Adipose tissue (tissue), 3 donors: ENCODE results near the gene HES5. TPM values are rescaled to one million over a fixed set of nuclear protein-coding genes. Genes with fewer than 3 reads are reported as not detected.

Experiments
- H3K27ac ChIP-seq: one replicate; pipeline ENCODE4 v1.5.1; 2013; ENCODE audit warnings: low read depth, low read length
- WGBS, 3 donors: extraction: QIAGEN DNeasy Blood & Tissue Kit; methylation state at CpG; one replicate each; pipeline ENCODE4 v1.1.7; 2013; 5-methylcytosine and 5-hydroxymethylcytosine counted together
- polyA plus RNA-seq, 3 donors: library from polyadenylated mRNA; stranded (reverse); fragments of 200-250 nt; gene quantifications; one replicate each; pipeline ENCODE4 v1.2.3, GENCODE V29; 2013
- donor health status: healthy with polysubstance abuse.
- donor health status: Bipolar disorder and iron deficiency.
- donor health status: healthy.

Gene HES5
- polyA plus RNA-seq, 3 donors = 0.10 to 0.15 TPM; not detected in 1

DNA sequence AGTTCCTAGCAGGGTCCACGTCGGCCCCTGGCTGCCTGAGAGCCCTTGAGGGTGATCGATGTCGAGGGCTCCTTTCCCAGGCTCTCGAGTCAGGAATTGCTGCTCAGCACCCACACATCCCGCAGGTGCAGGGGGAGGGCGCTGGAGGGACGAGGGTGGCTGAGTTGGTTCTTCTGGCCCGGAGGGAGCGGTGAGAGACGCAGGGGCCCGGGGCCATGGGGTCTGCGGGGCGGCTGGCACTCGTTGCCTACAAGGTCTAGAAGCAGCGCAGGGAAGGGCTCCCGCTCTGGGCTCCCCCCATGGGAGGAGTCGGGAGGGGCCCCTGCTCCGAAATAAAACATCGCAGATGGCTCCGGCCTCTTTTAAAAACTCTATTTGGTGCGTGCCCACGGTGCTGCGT is 21.9 kb downstream of the HES5 start:
- H3K27ac ChIP-seq = no peak overlapping the region
- 85 to 91% (median 90%) methylated on average over 24 of the region's 24 CpGs for WGBS, 3 donors

GRCh38 chr1:2507744-2508155 is 22.3 kb downstream of the HES5 start:
- whole genome bisulfite sequencing, 3 donors = 84 to 91% (median 87%) methylated on average over 6 of the region's 6 CpGs
- H3K27ac ChIP-seq = no peak overlapping the region

DNA sequence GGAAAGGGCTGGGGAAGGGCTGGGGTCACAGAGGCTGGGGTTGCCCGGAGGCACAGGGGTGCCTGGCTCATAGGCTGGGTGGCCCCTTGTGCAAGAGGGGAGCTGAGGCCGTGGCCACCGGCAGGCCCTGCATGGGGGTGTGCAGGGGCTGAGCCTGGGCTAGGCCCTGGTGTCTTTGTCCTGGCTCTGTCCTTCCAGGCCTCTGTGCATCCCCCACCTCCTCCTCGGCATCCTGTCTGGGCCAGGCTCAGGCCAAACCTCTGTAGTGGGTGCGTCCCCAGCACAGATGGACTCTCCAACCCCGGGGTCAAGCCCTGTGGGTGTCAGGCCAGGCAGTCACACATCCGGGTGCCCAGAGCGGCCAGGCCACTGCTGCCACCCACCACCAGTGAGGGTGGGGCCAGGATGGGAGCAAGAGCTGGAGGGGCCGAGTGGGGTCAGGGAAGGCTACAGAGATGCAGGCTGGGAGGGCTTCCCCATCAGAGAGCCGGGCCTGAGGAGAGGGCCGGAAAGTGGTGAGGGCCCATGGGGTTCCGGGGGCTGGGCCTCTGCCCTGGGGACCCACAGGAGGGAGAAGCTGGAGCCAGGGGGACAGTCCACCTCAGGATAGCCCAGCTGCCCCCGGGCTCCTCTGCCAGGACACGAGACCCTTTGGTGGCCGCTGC is 23.0 kb downstream of the HES5 start:
- H3K27ac ChIP-seq = no peak overlapping the region
- 54 to 65% (median 61%) methylated on average over 12 to 15 of the region's 15 CpGs for WGBS, 3 donors

GRCh38 chr1:2506007-2506860 is 23.8 kb downstream of the HES5 start:
- H3K27ac ChIP-seq = no peak overlapping the region
- 51 to 59% (median 56%) methylated on average over 30 of the region's 30 CpGs for WGBS, 3 donors

DNA sequence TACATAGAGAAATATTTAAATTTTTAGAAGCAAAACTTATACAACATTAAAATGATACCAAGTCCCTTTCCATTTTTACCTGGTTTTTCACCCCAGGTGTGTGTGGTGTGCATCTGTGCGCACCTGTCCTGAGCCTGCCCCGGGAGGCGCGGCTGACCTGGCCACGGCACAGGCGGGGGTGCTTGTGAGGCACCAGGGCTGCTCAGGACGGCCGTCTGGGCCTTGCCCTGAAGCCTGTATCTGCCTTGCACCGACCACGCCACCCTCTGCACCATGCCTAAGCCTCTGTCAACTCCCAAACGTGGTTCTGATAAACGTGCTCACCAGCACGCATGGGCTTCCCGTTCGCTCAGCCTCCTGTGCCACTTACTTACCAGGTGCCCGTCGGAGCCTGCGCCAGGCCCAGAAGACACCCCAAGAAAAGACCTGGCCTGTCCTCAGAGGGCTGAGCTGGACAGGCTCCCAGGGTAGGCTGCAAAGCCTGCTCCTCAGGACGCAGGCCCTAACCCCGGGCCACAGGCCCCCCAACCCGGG is 24.5 kb downstream of the HES5 start:
- WGBS, 3 donors = 48 to 76% (median 67%) methylated on average over 21 of the region's 21 CpGs
- no peak overlapping the region for H3K27ac ChIP-seq

GRCh38 chr1:2504949-2505272 is 25.2 kb downstream of the HES5 start:
- H3K27ac ChIP-seq = no peak overlapping the region
- WGBS, 3 donors = 41 to 56% (median 41%) methylated on average over 16 to 22 of the region's 22 CpGs

DNA sequence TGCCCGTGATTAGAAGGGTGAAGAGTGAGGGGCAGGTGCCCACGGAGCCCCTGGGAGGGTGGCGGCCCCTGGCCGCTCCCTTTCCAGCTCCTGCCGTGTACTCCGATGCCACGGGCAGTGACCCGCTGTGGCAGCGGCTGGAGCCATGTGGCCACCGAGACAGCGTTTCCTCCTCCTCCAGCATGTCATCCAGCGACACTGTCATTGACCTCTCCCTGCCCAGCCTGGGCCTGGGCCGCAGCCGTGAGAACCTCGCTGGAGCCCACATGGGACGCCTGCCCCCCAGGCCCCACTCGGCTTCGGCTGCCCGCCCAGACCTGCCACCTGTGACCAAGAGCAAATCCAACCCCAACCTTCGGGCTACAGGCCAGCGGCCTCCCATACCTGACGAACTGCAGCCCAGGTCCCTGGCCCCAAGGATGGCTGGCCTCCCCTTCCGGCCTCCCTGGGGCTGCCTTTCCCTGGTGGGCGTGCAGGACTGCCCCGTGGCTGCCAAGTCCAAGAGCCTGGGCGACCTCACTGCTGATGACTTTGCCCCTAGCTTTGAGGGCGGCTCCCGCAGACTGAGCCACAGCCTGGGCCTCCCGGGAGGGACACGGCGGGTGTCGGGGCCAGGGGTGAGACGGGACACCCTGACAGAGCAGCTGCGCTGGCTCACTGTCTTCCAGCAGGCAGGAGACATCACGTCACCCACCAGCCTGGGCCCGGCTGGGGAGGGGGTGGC is 25.7 kb downstream of the HES5 start:
- WGBS, 3 donors = 48 to 61% (median 59%) methylated on average over 33 to 36 of the region's 36 CpGs
- H3K27ac ChIP-seq = no peak overlapping the region

DNA sequence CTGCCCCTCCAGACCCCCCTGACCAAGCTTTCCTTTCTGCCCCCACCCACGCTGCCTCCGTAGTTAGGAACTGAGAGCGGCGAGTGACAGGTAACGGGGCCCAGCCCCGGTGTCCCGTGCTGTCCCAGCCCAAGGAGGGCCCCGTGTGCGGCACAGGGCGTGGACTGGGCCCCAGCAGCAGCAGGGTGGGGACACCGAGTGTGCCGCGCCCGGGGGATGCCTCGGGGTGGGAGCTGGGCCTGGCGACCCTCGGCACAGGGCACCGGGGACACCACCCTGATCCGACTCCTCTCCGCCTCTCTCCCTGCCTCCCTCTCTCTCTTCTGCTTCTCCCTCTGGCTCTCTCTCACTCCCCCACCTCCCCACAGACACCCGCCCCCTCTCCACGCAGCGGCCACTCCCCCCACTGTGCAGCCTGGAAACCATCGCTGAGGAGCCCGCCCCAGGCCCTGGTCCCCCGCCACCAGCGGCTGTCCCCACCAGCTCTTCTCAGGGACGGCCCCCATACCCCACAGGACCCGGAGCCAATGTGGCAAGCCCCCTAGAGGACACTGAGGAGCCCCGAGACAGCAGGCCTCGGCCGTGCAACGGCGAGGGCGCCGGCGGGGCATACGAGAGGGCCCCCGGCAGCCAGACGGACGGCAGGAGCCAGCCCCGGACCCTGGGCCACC is 26.4 kb downstream of the HES5 start:
- no peak overlapping the region for H3K27ac ChIP-seq
- 29 to 43% (median 37%) methylated on average over 31 to 42 of the region's 42 CpGs for WGBS, 3 donors

DNA sequence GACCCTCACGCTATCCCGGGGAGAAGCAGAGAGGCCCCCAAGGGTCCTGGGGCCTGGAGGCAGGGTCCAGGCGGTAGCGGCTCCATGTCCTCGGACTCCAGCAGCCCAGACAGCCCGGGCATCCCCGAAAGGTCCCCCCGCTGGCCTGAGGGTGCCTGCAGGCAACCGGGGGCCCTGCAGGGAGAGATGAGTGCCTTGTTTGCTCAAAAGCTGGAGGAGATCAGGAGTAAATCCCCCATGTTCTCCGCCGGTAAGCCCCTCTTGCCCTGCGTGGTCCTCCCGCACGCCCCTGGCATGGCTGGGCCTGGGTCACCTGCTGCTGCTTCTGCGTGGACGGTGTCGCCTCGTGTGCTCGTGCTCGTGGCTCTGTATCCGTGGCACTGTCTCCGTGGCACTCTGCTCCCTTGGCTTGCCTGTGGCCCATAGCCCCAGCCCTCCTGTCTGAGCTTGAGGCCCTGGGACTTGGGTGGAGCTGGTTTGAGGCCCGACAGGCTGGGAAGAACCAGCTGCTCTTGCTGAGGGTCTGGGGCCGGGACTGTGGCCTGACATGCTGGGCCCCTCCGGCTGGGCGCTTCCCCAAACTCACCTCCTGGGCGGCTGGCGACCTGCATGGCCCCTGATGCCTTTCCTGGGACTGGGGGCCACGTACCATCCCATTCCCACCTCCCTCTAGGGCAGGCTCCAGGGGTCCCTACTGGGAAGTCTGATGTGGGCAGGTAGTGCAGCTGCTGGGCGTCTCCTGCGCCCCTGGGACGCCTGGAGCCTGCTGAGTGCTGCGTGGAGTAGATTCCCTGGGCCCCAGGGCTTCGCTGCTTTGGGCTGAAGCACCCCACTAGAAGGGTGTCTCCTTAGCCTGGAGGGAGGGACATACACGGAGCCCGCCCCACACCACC is 27.2 kb downstream of the HES5 start:
- whole genome bisulfite sequencing, 3 donors = 65 to 72% (median 71%) methylated on average over 36 of the region's 36 CpGs
- H3K27ac ChIP-seq = no peak overlapping the region

DNA sequence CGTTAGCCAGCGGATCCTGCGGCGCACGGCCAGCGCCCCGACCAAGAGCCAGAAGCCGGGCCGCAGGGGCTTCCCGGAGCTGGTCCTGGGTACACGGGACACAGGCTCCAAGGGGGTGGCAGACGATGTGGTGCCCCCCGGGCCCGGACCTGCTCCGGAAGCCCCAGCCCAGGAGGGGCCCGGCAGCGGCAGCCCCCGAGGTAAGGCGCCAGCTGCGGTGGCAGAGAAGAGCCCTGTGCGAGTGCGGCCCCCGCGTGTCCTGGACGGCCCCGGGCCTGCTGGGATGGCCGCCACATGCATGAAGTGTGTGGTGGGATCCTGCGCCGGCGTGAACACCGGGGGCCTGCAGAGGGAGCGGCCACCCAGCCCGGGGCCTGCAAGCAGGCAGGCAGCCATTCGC is 27.9 kb downstream of the HES5 start:
- H3K27ac ChIP-seq = no peak overlapping the region
- WGBS, 3 donors = 76 to 88% (median 78%) methylated on average over 29 to 34 of the region's 34 CpGs

- 65 to 80% (median 65%) methylated on average over 7 of the region's 7 CpGs for WGBS, 3 donors
- no peak overlapping the region for H3K27ac ChIP-seq
These were observed 28.3 kb downstream of the HES5 start for GRCh38 chr1:2501820-2502119.

GRCh38 chr1:2501041-2501819 is 28.8 kb downstream of the HES5 start:
- no peak overlapping the region for H3K27ac ChIP-seq
- 58 to 77% (median 72%) methylated on average over 25 to 28 of the region's 28 CpGs for WGBS, 3 donors

DNA sequence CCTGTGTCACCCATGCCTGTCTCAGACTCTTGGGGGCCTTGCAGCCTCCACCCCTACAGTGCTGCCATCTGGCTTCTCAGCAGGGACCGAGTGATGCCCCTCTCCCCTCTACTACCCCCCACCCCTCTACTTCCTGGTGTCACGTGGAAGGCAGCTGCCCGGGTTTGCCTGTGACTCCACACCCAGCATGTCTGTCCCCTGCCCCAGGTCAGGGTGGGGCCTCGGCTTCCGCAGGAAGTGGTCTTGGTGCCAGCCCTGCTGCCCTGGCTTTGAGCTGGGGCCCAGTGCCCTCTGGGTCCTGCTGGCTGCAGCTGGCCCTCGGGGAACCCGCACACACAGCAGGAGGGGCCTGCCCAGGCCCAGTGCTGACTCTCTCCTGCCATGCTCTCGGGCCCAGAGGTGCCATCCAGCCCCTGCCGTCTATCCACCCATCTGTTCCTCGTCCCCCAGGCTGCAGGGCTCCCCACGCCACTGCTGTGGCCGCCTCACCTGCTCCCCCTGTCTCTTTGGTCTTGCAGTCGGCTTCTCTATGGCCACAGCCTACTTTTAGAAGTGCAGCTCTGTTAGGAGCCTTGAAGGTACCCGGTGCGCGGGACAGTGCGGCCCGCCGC is 30.0 kb downstream of the HES5 start:
- no peak overlapping the region for H3K27ac ChIP-seq

DNA sequence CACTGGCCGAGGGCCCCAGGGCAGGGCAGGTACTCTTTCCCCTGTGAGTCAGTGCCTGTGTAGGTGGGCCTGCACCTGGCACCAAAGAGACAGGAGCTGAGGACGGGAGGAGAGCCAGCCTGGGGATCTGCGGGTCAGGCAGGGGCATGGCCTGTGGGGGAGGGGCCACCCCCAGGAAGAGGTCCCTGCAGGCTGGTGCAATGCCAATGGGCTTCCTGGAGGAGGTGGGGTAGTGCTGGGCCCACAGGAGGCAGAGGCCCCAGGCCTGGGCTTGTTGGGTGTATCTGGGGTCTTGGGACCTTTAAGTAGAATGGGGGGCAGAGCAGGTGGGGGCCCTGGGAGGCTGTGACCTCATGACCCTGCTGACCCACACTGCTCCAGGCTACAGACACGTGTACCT is 30.8 kb downstream of the HES5 start:
- H3K27ac ChIP-seq = no peak overlapping the region
- WGBS, 3 donors = 54 to 69% (median 59%) methylated on average over 4 of the region's 4 CpGs

More for the DNA sequence above, 30.0 kb downstream of the HES5 start:
- WGBS, 3 donors = 47 to 57% (median 51%) methylated on average over 19 of the region's 19 CpGs

- 73 to 80% (median 74%) methylated on average over 10 to 19 of the region's 19 CpGs for WGBS, 3 donors
- no peak overlapping the region for H3K27ac ChIP-seq
These were observed 31.4 kb downstream of the HES5 start for GRCh38 chr1:2498648-2499047.

DNA sequence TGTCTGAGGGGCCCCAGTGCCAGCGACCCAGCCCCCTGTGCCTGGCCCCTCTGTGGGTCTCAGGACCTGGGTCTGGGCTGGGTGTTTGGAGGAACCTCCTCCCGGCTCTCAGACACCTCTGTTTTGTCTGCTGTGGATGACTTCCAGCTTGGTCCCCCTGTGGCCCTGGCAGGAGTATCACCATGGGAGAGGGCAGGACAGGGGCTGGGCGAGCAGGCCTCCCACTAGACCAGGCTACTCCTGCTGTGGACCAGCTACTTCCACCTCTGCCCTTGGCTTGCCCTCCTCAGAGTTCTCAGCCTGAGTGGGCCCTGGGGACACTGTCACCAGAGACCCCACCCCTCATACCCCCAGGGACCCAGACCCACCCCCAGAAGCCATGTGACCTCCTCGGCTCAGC is 32.2 kb downstream of the HES5 start:
- H3K27ac ChIP-seq = no peak overlapping the region
- 36 to 60% (median 59%) methylated on average over 4 of the region's 4 CpGs for WGBS, 3 donors

GRCh38 chr1:2496746-2497145 is 33.3 kb downstream of the HES5 start:
- H3K27ac ChIP-seq = no peak overlapping the region
- WGBS, 3 donors = 84 to 88% (median 86%) methylated on average over 26 of the region's 26 CpGs
